GM18909 (cell line): ENCODE measurements around the gene GALNT16.
"Not testable (repeated sequence)": the region's sequence is repeated elsewhere in the genome, so short reads cannot be mapped to it uniquely, and the experiment has no call there.

ENCODE experiments used
- ATAC-seq: cut with Tn5 transposase; IDR thresholded peaks from one replicate; pipeline ENCODE4 v1.9.1; 2021; ENCODE audit warnings: mild to moderate bottlenecking; ENCODE audit not compliant: unreplicated experiment, poor library complexity

Gene GALNT16

GRCh38 chr14:69357544-69358200 lies 97.7 kb downstream of the GALNT16 start:
- no peak for ATAC-seq

GRCh38 chr14:69358233-69358963 lies 98.4 kb downstream of the GALNT16 start:
- peak; percentile 26 for ATAC-seq

- ATAC-seq: no peak
Measured at GRCh38 chr14:69358966-69359365, 99.0 kb downstream of the GALNT16 start.

- peak; percentile 56 for ATAC-seq
Measured at GRCh38 chr14:69360438-69361108, 100.6 kb downstream of the GALNT16 start.

- no peak for ATAC-seq
Measured at GRCh38 chr14:69363055-69363454, 103.1 kb downstream of the GALNT16 start.

- no peak for ATAC-seq
Measured at GRCh38 chr14:69363964-69364363, 104.0 kb downstream of the GALNT16 start.

GRCh38 chr14:69364378-69364777 lies 104.4 kb downstream of the GALNT16 start:
- ATAC-seq: no peak

GRCh38 chr14:69366069-69366468 lies 106.1 kb downstream of the GALNT16 start:
- ATAC-seq: no peak

- no peak for ATAC-seq
Measured at GRCh38 chr14:69366761-69367160, 106.8 kb downstream of the GALNT16 start.

GRCh38 chr14:69368381-69368780 lies 108.4 kb downstream of the GALNT16 start:
- no peak for ATAC-seq

GRCh38 chr14:69370061-69370460 lies 110.1 kb downstream of the GALNT16 start:
- no peak for ATAC-seq

- no peak for ATAC-seq
Measured at GRCh38 chr14:69372146-69372545, 112.2 kb downstream of the GALNT16 start.

GRCh38 chr14:69373104-69373503 lies 113.1 kb downstream of the GALNT16 start:
- ATAC-seq: no peak

GRCh38 chr14:69374235-69374634 lies 114.3 kb downstream of the GALNT16 start:
- ATAC-seq: no peak

- no peak for ATAC-seq
Measured at GRCh38 chr14:69375182-69375581, 115.2 kb downstream of the GALNT16 start.

- no peak for ATAC-seq
Measured at GRCh38 chr14:69375722-69376121, 115.8 kb downstream of the GALNT16 start.

- no peak for ATAC-seq
Measured at GRCh38 chr14:69376439-69376838, 116.5 kb downstream of the GALNT16 start.

GRCh38 chr14:69378274-69378673 lies 118.3 kb downstream of the GALNT16 start:
- no peak for ATAC-seq

GRCh38 chr14:69387311-69387710 lies 127.4 kb downstream of the GALNT16 start:
- no peak for ATAC-seq

- not testable (repeated sequence) for ATAC-seq
Measured at GRCh38 chr14:69391400-69391799, 131.4 kb downstream of the GALNT16 start.

- ATAC-seq: no peak
Measured at GRCh38 chr14:69392481-69392880, 132.5 kb downstream of the GALNT16 start.
